WERI-Rb-1 (cell line): ENCODE measurements around the gene TEKTIP1.
A peak's percentile ranks its signal among the peaks of the same experiment; 100 is the strongest.
"Not testable (repeated sequence)": the region's sequence is repeated elsewhere in the genome, so short reads cannot be mapped to it uniquely, and the experiment has no call there.

Experiments used
- DNase-seq: peaks from one replicate; pipeline ENCODE4 v3.0.0-alpha.2; 2020
- H3K27ac ChIP-seq: fragments of 250-450 bp; sonication (Bioruptor Pico); 2 replicates; pipeline ENCODE4 v1.5.1; 2020; ENCODE audit warnings: mild to moderate bottlenecking, moderate library complexity
- H3K27me3 ChIP-seq: fragments of 250-450 bp; sonication (Bioruptor Pico); 2 replicates; pipeline ENCODE4 v1.5.1; 2021; ENCODE audit warnings: mild to moderate bottlenecking, low read depth, moderate library complexity; ENCODE audit not compliant: insufficient read depth, severe bottlenecking
- H3K36me3 ChIP-seq: fragments of 250-450 bp; sonication (Bioruptor Pico); 2 replicates; pipeline ENCODE4 v1.5.1; 2020; ENCODE audit warnings: mild to moderate bottlenecking, moderate library complexity
- H3K4me3 ChIP-seq: 2 replicates; pipeline ENCODE4 v1.5.1; 2011; ENCODE audit warnings: low read depth, mild to moderate bottlenecking, control low read depth, low read length
- H3K9me3 ChIP-seq: fragments of 250-450 bp; sonication (Bioruptor Pico); 2 replicates; pipeline ENCODE4 v1.5.1; 2021; ENCODE audit warnings: mild to moderate bottlenecking, moderate library complexity; ENCODE audit not compliant: severe bottlenecking
- TF ChIP-seq, protein P1 (sequence below): IDR thresholded peaks from 2 replicates; pipeline ENCODE4 v1.5.1; 2011; ENCODE audit warnings: low read depth, mild to moderate bottlenecking, control low read depth, inconsistent platforms, low read length

Gene TEKTIP1

DNA sequence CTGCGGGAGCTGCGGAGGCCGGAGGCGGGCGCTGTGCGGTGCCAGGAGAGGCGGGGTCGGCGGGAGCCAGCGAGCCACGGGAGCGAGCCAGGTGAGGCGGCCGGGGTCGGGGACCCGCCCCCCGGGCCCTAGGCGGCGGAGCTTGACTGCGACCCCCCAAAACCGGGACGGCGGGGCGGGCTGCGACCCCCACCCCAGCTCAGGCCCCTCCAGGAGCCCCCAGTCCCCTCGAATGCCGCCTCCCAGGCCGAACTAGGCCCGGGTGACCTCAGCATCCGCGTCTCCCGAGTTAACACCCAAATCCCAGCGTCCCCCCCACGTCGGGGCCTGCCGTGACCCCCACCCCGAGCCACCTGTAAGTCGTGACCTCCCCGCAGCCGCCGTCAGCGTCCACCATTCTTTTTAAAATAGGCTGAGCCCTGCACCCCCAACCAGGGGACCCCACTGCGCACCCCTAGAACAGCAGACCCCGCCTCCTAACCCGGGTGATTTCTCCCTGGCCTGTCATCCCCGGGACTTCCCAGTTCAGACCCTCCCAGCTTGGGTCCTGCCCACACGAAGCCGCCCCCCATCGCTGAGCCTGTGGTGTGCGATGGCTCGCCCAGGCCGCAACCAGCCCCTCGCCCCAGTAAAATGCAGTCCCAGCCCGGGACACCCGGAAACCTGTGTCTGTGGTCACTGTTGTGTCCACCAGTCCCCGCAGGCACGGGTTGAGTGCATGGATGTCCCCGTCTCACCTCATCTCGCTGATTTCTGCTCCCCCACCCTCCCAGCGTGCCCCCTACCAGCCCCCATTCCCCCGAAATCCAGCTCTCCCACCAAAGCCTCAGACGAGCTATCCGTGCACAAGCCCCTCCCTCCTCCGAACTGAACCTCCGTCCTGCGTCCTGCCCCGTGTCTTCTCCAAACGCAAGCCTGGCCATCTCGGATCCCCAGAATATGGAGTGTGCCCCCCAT lies 32.3 kb upstream of the TEKTIP1 start:
- Histone ChIP-seq H3K4me3 (peak overlapping the region; percentile 79), H3K36me3 (peaks cover 38% of the 10 kb centered on the region), H3K27me3 (no peaks in the 10 kb centered on the region), H3K9me3 (no peaks in the 10 kb centered on the region), H3K27ac (peak overlapping the region; percentile 85)
- TF ChIP-seq, protein P1, sequence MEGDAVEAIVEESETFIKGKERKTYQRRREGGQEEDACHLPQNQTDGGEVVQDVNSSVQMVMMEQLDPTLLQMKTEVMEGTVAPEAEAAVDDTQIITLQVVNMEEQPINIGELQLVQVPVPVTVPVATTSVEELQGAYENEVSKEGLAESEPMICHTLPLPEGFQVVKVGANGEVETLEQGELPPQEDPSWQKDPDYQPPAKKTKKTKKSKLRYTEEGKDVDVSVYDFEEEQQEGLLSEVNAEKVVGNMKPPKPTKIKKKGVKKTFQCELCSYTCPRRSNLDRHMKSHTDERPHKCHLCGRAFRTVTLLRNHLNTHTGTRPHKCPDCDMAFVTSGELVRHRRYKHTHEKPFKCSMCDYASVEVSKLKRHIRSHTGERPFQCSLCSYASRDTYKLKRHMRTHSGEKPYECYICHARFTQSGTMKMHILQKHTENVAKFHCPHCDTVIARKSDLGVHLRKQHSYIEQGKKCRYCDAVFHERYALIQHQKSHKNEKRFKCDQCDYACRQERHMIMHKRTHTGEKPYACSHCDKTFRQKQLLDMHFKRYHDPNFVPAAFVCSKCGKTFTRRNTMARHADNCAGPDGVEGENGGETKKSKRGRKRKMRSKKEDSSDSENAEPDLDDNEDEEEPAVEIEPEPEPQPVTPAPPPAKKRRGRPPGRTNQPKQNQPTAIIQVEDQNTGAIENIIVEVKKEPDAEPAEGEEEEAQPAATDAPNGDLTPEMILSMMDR = no peak
- DNase-seq = no peak

DNA sequence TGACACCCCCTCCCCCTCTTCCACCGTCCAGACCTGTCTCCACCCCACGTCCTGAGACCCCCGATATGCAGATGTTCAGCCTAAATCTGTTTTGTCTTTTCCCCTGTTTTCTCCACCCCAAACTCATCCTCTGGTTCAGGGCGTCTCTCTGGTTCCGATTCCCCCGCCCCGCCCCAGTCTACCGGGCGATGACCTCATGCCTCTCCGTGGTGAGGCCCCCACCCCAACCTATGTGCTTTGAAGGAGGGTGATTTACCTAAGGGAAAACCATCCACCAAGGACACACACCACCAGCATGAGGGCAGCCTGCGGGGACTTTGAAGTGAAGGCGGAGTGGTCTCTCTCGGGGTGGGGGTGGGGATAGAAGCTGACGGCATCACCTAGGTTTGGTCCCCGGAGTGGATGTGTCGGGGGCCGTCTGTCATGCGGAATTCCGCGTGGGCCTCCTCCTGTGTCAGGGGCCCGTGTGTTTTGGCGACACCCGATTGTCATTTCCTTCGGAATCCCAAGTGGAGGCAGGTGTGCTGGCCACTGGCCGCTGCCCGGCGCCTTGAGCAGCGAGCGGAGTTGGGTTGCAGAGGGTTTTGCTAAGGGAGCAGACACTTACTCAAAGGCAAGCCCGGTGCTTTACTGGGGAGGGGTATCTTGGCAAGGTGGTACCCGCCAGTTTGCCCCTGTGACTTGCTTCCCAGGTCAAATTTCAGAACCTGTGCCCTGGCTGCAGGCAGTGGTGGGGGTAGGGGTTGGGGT lies 31.4 kb upstream of the TEKTIP1 start:
- no peaks in the 10 kb centered on the region for H3K9me3 ChIP-seq
- no peaks in the 10 kb centered on the region for H3K27me3 ChIP-seq
- no peak for DNase-seq
- peaks cover 46% of the 10 kb centered on the region for H3K36me3 ChIP-seq
- TF ChIP-seq, protein P1 = no peak
- peak overlapping the region; percentile 19; the same call in 1 of the 2 replicates for H3K4me3 ChIP-seq
- H3K27ac ChIP-seq = no peak overlapping the region

DNA sequence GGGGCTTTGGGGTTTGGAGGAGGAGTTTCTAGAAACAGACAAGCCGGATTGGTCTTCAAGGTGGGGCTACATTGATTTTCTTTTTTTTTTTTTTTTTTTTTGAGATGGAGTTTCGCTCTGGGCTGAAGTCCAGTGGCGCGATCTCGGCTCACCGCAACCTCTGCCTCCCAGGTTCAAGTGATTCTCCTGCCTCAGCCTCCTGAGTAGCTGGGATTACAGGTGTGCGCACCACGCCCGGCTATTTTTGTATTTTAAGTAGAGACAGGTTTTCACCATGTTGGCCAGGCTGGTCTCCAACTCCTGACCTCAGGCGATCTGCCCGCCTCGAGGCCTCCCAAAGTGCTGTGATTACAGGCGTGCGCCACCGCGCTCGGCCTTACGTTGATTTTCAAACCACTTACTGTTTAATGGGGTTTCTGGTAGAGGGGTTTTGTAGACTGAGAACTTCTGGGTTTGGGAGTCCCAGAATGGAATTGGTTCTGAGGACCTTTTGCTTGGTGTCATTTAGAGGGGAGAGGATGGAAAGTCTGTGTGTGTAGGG lies 30.8 kb upstream of the TEKTIP1 start:
- H3K27me3 ChIP-seq, H3K4me3 ChIP-seq, H3K27ac ChIP-seq, H3K9me3 ChIP-seq, DNase-seq: not testable (repeated sequence)
- peaks cover 46% of the 10 kb centered on the region for H3K36me3 ChIP-seq

GRCh38 chr19:3508771-3509535 lies 30.0 kb upstream of the TEKTIP1 start:
- Histone ChIP-seq H3K27me3 (no peaks in the 10 kb centered on the region), H3K4me3 (no peak overlapping the region), H3K9me3 (no peaks in the 10 kb centered on the region), H3K27ac (no peak overlapping the region), H3K36me3 (peaks cover 46% of the 10 kb centered on the region)
- no peak for DNase-seq
- TF ChIP-seq, protein P1 = no peak

GRCh38 chr19:3509566-3509989 lies 29.4 kb upstream of the TEKTIP1 start:
- H3K27ac ChIP-seq = no peak overlapping the region
- H3K9me3 ChIP-seq = no peaks in the 10 kb centered on the region
- no peak overlapping the region for H3K4me3 ChIP-seq
- TF ChIP-seq, protein P1 = no peak
- peaks cover 46% of the 10 kb centered on the region for H3K36me3 ChIP-seq
- H3K27me3 ChIP-seq = no peaks in the 10 kb centered on the region
- DNase-seq = no peak
